Hair follicular keratinocyte (primary cell): Measurements from ENCODE around the gene CCDC148. TPM values are rescaled to one million over a fixed set of nuclear protein-coding genes. Genes with fewer than 3 reads are reported as not detected.

Source experiments
- total RNA-seq: library from RNA; depleted of rRNA; stranded (reverse); fragments of >200 nt; gene quantifications from 2 replicates; pipeline ENCODE4 v1.2.3, GENCODE V29; 2015

CCDC148 gene
- 0.19 TPM in 1 of 2 replicates, not detected in the other for total RNA-seq

DNA sequence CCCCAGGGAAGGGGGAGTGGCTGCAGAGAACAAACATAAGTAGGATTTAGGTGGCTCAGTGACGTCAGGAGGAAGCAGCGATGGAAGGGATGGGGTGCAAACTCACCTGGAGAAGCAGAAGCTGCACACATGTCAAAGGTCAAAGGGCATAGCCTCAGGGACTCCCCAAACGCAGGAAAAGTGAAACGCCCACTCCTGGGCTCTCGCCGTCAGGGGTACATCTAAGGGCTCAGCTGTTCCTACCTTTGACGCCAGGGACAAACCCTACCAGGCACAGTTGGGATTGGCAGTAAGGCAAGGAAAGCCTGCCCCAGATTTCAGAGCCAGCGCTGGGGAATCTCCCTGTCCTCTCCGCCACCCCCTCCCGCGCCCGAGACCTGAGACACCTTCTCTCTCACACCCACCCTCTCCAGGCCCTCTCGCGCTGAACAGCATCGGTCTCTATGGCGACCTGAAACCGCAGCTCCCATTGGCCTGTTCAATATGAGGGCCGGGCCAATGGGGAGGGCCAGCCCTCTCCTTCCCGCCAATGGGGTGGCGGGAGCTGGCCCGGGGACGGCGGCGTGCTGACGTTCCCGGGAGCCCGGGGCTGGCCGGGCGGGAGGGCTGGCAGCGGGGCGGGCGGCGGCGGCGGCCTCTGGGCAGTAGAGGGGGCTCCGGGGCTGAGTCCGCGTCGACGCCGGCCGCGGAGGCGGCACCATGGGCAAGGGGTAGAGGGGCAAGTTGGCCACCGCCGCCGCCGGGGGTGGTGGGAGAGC, at the start of gene CCDC148, which contains the start of gene PKP4:
CCDC148 (minus strand) TSS at position 445 of the 758 bp plus-strand sequence; CDS start at position 131, 314 bp downstream.
PKP4 (plus strand) TSS at position 644 of the 758 bp plus-strand sequence. CDS start 76,233 bp downstream, outside the sequence.

Other genes with a start within 250 kb of the CCDC148 start
- 29.8 and 36.5 TPM in 2 replicates for gene PKP4, start 199 bp upstream of the CCDC148 start, total RNA-seq